ENCODE data around the gene MYO5B.

- TF ChIP-seq CTCF (IDR thresholded peaks at IDR 0.05) = no peak
- no peak for TF ChIP-seq POLR2A (IDR thresholded peaks at IDR 0.05)
Observed at GRCh38 chr18:50133526-50133925, 61.4 kb downstream of the MYO5B start.

All from Peyer's patch (tissue), 4 donors.